ENCODE results near the gene ID3.

GRCh38 chr1:23530087-23530746, 29.1 kb downstream of the ID3 start:
- TF ChIP-seq CTCF (IDR thresholded peaks at IDR 0.05), result no peak; the same call in 1 of the 2 replicates
- no peak for TF ChIP-seq ZFX (IDR thresholded peaks at IDR 0.05; ENCODE audit: borderline replicate concordance)
